GM21825 (cell line): ENCODE data around the gene PLXDC2.
"Not testable (repeated sequence)": the region's sequence is repeated elsewhere in the genome, so short reads cannot be mapped to it uniquely, and the experiment has no call there.

Experiments
- ATAC-seq: cut with Tn5 transposase; IDR thresholded peaks from one replicate; pipeline ENCODE4 v1.9.1; 2021; ENCODE audit warnings: mild to moderate bottlenecking, moderate library complexity; ENCODE audit not compliant: unreplicated experiment

Gene PLXDC2

DNA sequence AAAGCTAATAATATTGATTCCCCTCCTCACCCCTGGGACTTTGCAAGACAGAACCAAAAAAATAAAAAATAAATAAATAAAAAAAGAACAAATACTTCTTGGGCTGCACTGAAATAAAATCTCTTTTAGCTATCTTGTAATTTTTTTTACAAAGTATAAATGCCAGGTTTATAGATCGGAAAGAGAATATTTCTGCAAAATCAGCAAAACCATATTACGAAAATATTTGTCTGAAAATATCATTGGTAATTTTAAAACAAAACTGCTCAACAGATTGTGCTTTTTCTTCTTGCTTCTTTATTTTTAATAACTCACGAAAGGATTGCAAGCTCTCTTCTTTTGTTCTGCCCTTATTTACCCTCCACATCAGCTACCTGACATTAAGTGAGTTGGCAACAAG is 213.3 kb downstream of the PLXDC2 start:
- ATAC-seq: no peak

DNA sequence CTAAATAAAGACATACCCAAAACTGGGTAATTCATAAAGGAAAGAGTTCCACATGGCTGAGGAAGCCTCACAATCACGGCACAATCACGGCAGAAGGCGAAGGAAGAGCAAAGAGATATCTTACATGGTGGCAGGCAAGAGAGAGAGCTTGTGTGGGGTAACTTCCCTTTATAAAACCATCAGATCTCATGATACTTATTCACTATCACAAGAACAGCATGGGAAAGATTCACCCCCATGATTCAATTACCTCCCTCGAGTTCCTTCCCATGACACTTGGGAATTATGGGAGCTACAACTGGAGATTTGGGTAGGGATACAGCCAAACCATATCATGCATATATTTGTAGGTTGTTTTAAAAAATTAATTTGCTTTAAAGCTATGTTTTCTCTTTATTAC is 217.2 kb downstream of the PLXDC2 start:
- ATAC-seq: no peak

DNA sequence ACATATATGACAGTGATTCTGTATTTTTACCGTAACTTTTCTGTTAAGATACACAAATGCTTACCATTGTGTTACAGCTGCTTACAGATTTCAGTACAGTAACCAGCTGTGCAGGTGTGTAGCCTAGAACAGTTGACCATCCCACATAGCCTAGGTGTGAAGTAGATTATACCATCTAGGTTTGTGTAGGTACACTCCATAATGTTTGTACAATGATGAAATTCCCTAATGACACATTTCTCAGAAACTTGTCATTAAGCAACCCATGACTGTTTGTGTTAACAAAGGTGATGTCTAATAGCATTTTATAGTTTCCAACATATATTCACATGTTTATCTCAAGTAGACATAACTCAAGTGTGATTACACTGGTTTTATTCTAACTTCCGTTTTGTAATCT is 218.5 kb downstream of the PLXDC2 start:
- ATAC-seq: no peak

DNA sequence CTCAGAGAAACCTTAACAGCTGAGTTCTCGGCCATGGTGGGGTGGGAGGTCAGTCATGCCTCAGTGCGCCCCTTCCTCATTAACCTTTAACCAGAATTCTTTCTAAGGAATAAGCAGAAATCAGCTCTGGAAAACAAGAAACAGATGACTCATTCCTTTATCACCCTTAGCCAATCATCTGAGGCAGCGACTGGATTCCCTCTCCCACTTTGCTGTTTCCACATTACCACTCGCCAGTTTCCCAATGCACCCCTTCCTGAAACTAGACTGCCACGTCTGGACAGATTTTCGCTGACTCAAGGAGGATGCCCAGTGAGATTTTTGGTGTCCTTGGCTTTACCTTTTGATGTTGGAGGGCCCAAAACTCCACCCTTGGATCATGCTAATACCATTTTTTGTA is 223.8 kb downstream of the PLXDC2 start:
- no peak for ATAC-seq

DNA sequence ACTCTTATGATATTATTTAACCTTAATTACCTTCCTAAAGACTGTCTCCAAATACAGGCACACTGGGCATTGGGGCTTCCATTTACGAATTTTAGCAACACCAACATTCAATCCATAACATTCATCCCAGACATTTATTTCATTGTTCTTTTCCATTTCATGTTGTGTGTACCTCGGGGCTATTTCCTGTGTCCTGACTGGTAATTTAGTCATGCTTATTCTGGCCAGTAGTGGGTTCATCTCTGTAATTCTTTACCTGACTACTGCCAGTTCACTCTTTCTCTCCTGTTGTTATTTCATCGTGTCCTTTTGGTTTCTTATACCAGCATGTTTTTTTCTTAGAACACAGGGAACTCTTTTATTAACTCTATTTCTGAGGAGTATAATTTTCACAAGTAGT is 225.7 kb downstream of the PLXDC2 start:
- no peak for ATAC-seq

DNA sequence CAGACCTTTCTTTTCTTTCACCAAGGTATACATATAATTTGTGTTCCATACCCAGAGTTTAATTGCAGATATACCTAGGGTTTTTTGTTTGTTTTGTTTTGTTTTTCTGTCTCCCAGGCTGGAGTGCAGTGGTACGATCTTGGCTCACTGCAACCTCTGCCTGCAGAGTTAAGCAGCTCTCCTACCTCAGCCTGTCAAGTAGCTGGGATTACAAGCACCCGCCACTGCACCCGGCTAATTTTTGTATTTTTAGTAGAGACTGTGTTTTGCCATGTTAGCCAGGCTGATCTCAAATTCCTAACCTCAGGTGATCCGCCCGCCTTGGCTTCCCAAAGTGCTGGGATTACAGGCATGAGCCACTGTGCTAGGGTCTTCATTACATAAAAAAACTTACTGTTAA is 228.9 kb downstream of the PLXDC2 start:
- ATAC-seq: not testable (repeated sequence)

DNA sequence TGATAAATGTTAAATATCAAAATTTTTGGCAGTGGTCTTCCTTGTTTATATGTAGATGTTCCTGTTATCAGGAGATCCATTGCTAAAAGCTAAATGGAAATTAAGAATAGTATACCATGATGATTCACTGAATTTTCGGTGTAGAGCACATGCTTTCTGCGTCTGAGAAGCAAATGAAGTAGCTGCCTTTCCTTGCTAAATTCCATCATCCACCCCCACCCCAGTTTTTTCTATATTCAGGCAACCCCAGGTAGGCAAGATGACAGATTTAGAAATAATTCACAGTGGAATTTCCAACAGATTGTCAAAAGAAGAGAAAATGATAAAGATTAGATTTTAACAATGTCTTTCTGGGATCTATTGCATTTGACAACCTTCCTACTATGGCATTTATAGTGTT is 231.9 kb downstream of the PLXDC2 start:
- ATAC-seq: no peak

DNA sequence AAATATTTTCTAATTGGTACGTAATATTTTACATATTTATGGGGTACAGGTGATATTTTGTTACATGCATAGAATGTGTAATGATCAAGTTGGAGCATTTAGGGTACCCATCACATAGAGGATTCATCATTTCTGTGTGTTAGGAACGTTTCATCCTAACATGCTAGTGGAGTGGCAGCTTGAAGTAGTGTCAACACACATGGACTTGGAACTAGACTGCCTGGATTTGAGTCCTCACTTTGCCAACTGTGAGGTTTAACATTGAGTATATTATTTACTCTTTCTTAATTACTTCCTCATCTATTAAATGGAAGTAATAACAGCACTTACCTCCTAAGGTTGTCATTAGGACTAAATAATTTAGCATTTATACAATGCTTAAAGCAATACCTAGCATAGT is 241.9 kb downstream of the PLXDC2 start:
- no peak for ATAC-seq

DNA sequence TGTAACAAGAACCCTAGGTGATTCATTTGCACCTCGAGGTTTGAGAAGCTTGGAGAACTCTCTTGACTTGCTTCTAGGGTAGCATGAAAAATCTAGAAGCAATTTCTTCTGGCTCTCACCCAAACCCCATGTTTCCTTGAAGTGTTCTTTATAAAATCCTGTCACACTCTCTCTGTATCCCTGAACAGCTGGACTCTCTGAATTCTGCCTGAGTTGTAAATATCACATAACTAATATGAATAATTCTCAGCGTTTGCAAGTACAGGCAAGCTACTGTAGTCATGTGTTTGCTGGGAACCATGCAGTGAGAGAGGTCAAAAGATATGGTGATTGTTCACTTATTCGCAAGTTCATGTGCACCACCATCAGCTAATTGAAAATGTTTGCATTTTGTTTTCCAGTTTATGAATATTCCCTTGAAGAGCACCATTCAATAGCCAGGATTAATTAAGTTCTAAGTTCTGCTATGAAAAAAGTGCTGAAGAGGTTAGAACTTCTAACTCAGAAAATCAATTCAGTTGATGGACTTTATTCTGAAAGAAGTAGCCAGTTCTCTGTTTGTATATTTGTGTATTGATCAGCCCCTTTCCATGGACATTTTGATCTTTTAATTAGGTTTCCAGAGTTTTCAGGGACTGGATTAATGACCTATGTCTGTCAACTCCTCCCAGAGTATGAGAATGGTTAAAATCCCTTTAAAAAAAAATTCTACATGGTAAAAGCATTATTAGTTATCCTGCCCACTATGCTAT is 243.0 kb downstream of the PLXDC2 start:
- ATAC-seq: no peak

DNA sequence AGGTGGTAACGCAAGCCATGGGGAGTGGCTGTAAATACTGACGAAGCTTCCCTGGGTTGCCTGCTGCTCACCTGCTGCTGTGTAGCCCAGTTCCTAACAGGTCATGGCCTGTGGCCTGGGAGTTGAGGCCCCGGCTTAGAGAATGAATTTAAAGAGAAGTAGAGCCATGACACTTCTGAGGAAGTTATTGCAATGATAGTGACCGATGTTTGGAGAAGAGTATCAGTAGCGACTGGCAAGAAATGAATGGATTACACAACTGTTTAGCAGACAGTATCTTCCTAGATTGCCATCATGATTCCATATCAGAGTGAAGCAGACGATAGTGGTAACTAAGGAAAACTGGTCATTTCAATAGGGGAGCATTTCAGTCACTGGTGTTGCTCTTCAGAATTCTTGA is 249.6 kb downstream of the PLXDC2 start:
- no peak for ATAC-seq

DNA sequence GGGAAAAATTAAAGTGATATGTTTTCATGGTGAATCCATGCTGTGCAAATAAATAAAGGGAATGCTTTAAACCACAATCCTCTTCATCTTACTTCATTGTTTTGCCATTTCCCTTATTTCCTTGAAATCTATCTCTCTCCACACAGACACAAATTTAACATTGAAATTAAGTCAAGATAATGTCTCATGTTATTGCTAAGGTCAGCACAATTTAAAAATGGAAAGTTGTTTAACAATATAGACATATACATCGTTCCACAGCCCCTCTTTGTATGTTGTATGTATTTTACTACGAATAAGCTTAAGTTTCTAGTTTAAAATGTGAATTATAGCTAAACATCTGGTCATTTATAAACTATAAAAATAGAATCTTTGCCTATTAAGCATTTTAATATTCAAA is 256.9 kb downstream of the PLXDC2 start:
- ATAC-seq: no peak

DNA sequence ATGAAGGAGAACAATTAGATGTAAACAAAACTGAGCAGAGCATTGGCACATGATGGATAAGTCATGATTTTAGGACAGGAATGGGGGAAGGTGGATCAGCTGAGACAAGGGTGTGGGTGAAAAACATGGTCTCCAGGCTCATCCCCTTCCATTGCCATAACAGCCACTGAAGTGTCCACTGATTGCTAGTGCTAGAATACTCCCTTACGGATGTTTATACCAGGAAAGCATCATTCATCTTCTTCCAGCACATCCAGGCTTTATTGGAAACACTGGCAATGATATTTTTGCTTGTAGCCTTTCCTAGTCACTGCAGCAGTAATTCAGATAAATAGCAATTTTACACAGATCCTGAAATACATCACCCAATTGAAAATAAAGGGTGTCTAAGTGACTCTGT is 259.5 kb downstream of the PLXDC2 start:
- ATAC-seq: no peak

DNA sequence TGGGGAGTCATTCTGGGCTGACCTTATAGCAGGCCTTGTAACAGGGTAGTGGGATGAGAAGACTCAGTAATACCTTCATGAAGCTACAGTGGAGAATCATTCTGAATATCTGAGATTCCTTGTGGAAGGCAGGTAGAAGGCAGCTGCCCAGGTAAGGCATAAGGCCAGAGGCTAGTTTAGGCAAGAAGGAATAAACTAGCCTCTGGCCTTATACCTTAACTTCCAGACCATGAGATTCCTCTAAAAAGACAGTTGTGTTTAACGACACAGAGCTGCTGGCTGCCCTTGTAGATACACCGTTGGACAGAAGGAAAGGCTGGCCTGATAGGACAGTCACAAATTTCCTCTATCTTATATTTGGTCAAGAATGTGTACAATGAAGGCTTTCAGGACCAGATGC is 268.2 kb downstream of the PLXDC2 start:
- no peak for ATAC-seq

DNA sequence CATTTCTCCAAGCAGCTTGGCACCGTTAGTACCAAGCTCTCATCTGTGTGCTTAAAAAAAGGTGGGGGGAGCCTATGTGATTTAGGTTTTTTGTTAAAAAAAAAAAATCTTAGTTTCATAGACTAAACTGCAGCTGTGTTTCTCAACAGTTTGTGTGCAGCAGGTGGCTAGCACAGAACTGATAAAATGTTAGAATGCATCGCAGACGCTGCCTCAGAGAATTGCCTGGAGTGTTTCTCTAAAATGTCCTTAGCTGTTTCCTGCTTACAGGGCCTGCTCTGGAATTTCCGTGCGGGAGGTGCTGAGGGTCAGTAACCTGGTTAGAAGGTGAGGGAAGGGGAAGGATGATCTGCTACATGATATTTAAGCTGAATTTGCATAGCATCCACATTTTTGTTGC is 268.9 kb downstream of the PLXDC2 start:
- no peak for ATAC-seq

DNA sequence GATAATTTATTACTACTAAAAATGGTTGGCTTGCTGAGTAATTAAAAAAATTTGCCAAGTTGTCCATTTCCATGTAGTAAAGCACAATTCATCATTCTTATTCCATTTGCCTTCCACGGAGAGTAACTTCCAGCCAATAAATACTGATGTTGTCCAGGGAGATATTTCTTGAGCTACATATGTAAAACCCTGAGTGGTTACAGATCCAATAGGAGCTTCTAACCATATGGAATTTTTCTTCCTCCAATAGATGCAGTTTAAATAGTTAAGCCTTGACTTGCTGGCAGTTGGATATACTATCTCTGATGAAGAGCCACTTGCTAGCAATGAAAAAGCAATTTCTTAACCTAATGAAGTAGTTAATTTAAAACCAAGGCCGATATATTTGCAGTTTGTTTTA is 271.1 kb downstream of the PLXDC2 start:
- ATAC-seq: no peak

DNA sequence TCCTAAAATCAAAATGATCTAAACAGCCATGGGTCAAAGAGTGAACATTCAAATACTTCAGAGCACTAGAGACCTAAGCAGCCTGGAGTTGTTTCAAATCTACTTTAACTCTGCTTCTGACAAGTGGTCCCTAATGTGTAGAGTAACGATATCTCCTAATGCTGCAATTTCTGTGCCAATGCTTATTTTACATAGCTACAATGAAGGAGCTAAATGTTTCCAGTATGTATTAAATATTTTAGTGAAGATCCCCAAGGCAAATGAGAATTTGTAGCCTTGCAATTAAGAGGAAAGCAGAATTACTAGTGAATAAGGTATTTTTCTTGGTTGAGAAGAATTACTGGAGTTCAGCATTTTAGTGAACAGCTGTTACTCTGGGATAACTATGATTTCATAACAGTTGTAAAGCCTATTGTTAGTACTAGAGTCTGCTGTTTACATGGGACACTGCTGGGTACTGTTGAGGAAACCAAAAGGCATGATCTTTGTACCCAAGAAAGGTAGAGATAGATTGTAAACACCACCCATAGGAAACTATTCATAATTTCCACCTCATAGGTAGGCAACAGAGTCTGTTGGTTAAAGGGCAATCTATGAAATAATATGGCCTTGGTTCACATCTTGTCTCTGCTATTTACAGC is 271.9 kb downstream of the PLXDC2 start:
- ATAC-seq: no peak

DNA sequence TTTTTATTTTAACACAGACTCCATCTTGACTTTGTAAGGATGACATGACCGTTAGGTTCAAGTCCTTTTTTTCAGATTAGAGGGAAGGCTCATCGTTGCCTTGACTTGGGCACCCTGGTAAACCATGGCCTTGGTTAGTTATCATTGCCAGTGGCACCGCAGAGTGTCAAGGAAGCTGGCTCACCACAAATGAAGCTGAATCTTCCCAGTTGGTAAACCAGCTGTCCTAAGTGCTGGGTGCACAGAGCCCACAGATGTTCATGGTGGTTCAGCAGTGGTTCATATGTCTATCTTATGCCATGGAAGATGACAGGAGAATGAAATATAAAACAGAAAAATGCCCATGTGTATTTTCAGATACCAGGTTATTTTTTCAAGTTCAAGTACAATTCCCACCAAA is 273.6 kb downstream of the PLXDC2 start:
- no peak for ATAC-seq

DNA sequence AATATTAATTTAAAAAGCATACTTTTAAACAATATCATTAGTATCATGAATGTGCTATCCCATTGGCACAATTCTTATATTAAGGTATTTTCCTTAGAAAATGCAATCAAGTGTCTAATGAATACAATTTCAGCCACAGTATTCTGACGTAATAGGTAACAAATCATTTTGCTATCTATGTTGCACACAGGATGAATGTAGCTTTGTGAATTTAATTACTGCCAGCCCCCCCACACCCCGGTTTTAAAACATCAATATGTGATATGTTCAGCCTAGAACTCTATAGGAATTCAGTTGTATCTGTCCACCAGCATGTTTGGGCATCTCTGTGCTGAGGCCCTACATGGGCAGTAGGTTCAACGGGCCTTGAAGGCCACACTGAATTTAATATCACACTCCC is 274.6 kb downstream of the PLXDC2 start:
- ATAC-seq: no peak

DNA sequence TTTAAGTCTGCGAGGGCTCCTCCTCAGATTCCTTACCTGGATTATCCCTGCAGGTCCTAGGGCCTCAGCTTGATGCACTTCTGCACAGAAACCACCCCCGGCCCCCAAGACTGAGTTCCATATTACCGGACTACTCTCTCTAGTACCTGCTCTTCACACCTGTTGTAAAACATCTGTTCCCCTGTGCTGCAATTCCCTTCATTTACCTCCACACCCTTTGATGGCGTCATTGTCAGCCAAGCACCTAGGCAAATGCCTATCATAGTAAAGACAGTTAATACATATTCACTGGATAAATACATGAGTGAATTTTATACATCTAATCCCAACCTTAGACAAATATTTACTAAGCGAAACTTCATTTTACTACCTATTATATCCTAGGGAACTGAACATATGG is 275.5 kb downstream of the PLXDC2 start:
- no peak for ATAC-seq

DNA sequence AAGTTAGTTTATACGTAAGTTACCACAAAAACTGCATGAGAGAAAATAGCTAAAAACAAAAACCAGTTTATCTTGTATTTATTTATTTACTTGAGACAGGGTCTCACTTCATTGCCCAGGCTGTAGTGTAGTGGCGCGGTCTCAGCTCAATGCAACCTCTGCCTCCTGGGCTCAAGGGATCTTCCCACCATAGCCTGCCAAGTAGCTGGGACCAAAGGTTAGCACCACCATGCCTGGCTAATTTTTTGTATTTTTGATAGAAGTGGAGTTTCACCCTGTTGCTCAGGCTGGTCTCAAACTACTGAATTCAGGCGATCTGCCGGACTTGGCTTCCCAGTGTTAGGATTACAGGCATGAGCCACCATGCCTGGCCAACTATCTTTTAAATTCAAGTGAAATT is 277.4 kb downstream of the PLXDC2 start:
- no peak for ATAC-seq

DNA sequence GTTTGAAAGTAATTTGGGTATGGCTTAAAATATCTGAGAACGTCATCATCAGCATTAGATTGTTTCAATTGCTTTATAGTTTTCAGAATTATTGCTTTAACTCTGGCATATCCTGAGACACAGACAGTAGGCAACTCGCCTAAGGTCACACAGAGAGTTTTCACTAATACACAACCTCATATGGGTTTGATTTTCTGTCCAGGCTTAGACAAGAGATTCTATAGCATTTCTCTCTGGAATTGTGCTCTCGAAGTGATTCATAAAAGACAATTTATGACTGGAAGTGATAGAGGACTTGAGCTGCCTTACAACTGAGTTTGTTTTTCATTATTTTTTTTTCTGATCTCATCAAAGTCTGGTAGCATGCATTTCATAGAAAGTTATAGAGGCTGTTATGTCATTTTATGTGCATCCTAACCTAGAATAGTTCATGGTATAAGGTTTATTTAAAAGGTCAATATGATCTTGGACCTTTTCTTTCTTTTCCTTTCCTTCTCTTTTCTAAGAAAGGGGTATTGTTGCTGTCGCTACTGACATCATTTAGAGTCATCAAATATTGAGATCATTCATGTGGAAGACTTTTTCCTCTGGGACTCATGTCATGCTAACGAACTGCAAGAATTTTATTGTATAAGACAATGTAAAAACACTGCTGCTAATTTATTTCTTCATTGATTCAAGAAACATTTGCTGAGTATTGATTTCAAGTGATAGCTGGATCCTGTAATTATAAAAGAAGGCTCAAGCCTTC is 278.2 kb downstream of the PLXDC2 start:
- ATAC-seq: no peak

DNA sequence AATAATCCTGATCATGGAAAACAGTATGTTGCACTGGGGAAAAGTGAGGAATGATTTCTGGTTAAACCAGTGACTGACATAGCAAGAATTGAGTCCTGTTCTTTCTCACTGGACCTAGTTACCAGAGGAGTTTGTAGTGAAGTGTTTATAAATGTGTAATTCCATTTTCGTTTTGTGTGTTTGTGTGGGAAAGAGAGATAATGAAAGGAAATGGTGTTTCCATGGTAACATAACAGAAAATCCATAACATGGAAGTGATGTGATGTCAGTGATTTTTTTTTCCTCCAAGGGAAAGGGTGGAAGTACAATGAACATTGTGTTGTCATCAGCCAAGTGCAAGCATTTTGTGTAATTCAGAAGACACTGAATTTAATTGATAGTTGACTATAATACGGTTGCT is 283.9 kb downstream of the PLXDC2 start:
- no peak for ATAC-seq
